SU-DHL-6 (cell line): ENCODE measurements around the gene CCNY.

Source experiments
- EZH2phosphoT487 ChIP-seq: fragments of 200-600 bp; sonication (generic), shearing (Covaris generic); conservative IDR thresholded peaks from 2 replicates; pipeline ENCODE4 v1.6.1; 2018; ENCODE audit warnings: mild to moderate bottlenecking, antibody characterized with exemption, low read length, moderate library complexity, mixed read lengths
- TF ChIP-seq, protein P1 (sequence below): fragments of 200-600 bp; sonication (generic); IDR thresholded peaks from one replicate; pipeline ENCODE4 v1.5.1; 2017; ENCODE audit warnings: antibody characterized with exemption, mild to moderate bottlenecking, low read length, moderate library complexity; ENCODE audit not compliant: insufficient read depth, poor library complexity, severe bottlenecking

DNA sequence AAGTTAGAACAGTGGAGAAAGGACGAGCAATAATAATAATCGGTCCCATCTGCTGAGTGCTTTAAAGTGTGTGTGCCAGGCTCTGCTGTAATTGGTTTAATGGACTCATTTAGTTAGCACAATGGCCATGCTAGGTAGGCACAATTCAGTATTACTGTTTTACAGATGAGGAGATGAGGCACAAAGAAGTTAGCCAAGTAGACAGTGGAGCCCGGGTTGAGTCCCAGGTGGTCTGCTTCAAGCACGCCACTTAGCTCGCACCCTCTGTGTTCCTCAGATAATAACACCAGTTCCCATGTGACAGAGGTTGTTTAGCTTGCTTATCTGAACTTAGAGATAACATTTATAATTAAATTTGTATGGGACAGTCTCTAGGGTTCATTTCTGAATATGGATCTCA lies 167.3 kb downstream of the CCNY start:
- no peak for TF ChIP-seq EZH2phosphoT487
- TF ChIP-seq, protein P1, sequence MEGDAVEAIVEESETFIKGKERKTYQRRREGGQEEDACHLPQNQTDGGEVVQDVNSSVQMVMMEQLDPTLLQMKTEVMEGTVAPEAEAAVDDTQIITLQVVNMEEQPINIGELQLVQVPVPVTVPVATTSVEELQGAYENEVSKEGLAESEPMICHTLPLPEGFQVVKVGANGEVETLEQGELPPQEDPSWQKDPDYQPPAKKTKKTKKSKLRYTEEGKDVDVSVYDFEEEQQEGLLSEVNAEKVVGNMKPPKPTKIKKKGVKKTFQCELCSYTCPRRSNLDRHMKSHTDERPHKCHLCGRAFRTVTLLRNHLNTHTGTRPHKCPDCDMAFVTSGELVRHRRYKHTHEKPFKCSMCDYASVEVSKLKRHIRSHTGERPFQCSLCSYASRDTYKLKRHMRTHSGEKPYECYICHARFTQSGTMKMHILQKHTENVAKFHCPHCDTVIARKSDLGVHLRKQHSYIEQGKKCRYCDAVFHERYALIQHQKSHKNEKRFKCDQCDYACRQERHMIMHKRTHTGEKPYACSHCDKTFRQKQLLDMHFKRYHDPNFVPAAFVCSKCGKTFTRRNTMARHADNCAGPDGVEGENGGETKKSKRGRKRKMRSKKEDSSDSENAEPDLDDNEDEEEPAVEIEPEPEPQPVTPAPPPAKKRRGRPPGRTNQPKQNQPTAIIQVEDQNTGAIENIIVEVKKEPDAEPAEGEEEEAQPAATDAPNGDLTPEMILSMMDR = no peak
